Breast epithelium (tissue), 4 donors: Measurements from ENCODE around the gene GPR39. TPM values are rescaled to one million over a fixed set of nuclear protein-coding genes. Genes with fewer than 3 reads are reported as not detected.
"Not testable (repeated sequence)": the region's sequence is repeated elsewhere in the genome, so short reads cannot be mapped to it uniquely, and the experiment has no call there.

Experiments
- DNase-seq, 2 donors: peaks; one replicate each; pipeline ENCODE4 v3.0.0-alpha.2; 2019; ENCODE audit warnings: low spot score in 2 of 2
- H3K27ac ChIP-seq, 2 donors: fragments of 200-600 bp; sonication (generic) in 1 of 2; one replicate each; pipeline ENCODE4 v1.5.1; 2016 to 2019; ENCODE audit warnings: mild to moderate bottlenecking in 1 of 2
- H3K27me3 ChIP-seq, 2 donors: fragments of 200-600 bp; sonication (generic) in 1 of 2; one replicate each; pipeline versions ENCODE4 v1.5.1 to v1.6.0; 2017 to 2019; ENCODE audit warnings: control low read depth in 1 of 2, mild to moderate bottlenecking in 1 of 2
- H3K36me3 ChIP-seq: fragments of 200-600 bp; one replicate; pipeline ENCODE4 v1.5.1; 2019
- H3K4me1 ChIP-seq, 2 donors: fragments of 200-600 bp; sonication (generic); one replicate each; pipeline ENCODE4 v1.5.1; 2016 to 2019; ENCODE audit warnings: control low read depth in 1 of 2
- H3K4me3 ChIP-seq, 3 donors: fragments of 200-600 bp; sonication (generic); 1 replicate in 2 of 3; 2 replicates in 1 of 3; pipeline ENCODE4 v1.5.1; 2016 to 2019; ENCODE audit warnings: mild to moderate bottlenecking in 3 of 3, moderate library complexity in 2 of 3
- H3K9me3 ChIP-seq, 2 donors: fragments of 200-600 bp; sonication (generic) in 1 of 2; one replicate each; pipeline ENCODE4 v1.5.1; 2016 to 2019; ENCODE audit warnings: control low read depth in 1 of 2
- CTCF ChIP-seq, 3 donors: fragments of 450-650 bp; IDR thresholded peaks; one replicate each; pipeline ENCODE4 v1.5.1; 2016 to 2017; ENCODE audit warnings: antibody characterized with exemption in 3 of 3, mild to moderate bottlenecking in 3 of 3, moderate library complexity in 3 of 3
- POLR2A ChIP-seq: fragments of 450-650 bp; IDR thresholded peaks from one replicate; pipeline ENCODE4 v1.6.1; 2016; ENCODE audit warnings: antibody characterized with exemption, mild to moderate bottlenecking, moderate library complexity
- POLR2AphosphoS5 ChIP-seq, 3 donors: sonication (generic); formaldehyde crosslinking; IDR thresholded peaks; one replicate each; pipeline ENCODE4 v1.6.1; 2017; ENCODE audit warnings: antibody characterized with exemption in 3 of 3
- intact Hi-C: fragments of 100-400 bp; cut with DNase I; formaldehyde crosslinking; loops from one replicate; pipeline ENCODE4 v1.15.1; 2023; ENCODE audit warnings: low total_unique reads
- total RNA-seq, 3 donors: library from RNA; depleted of rRNA; stranded (reverse); fragments of >200 nt; gene quantifications; one replicate each; pipeline ENCODE4 v1.1.0, GENCODE V29; 2016

Gene GPR39
- total RNA-seq, 3 donors from 2014 or later, result 0.16 to 10.4 (median 8.2) TPM

GRCh38 chr2:132515010-132515409 lies 98.4 kb downstream of the GPR39 start:
- Histone ChIP-seq H3K27ac (no peak overlapping the region), H3K4me1 (no peaks in the 10 kb centered on the region), H3K9me3 (no peaks in the 10 kb centered on the region), H3K36me3 (no peaks in the 10 kb centered on the region), H3K27me3 (no peaks in the 10 kb centered on the region), H3K4me3 (no peak overlapping the region)
- no peak for DNase-seq
- intact Hi-C loops, result no loop called here
- TF ChIP-seq POLR2A, result no peak
- no peak for TF ChIP-seq POLR2AphosphoS5 (IDR thresholded peaks at IDR 0.05)

GRCh38 chr2:132517386-132517785 lies 100.8 kb downstream of the GPR39 start:
- Histone ChIP-seq H3K9me3 (no peaks in the 10 kb centered on the region), H3K4me1 (no peaks in the 10 kb centered on the region), H3K27me3 (no peaks in the 10 kb centered on the region), H3K27ac (no peak overlapping the region), H3K4me3 (no peak overlapping the region), H3K36me3 (no peaks in the 10 kb centered on the region)
- no peak for TF ChIP-seq CTCF (IDR thresholded peaks at IDR 0.05)
- no peak for TF ChIP-seq POLR2A
- TF ChIP-seq POLR2AphosphoS5 (IDR thresholded peaks at IDR 0.05), result no peak
- DNase-seq, result no peak
- intact Hi-C loops, result no loop called here

GRCh38 chr2:132518302-132518701 lies 101.7 kb downstream of the GPR39 start:
- Histone ChIP-seq H3K36me3 (no peaks in the 10 kb centered on the region), H3K4me1 (no peaks in the 10 kb centered on the region), H3K27ac (no peak overlapping the region), H3K27me3 (no peaks in the 10 kb centered on the region), H3K4me3 (no peak overlapping the region), H3K9me3 (no peaks in the 10 kb centered on the region)
- DNase-seq, result no peak
- intact Hi-C loops, result no loop called here
- no peak for TF ChIP-seq POLR2A
- TF ChIP-seq CTCF (IDR thresholded peaks at IDR 0.05), result no peak
- TF ChIP-seq POLR2AphosphoS5 (IDR thresholded peaks at IDR 0.05), result no peak

GRCh38 chr2:132519566-132519965 lies 103.0 kb downstream of the GPR39 start:
- intact Hi-C loops, result no loop called here
- no peak for DNase-seq

GRCh38 chr2:132521341-132521740 lies 104.7 kb downstream of the GPR39 start:
- Histone ChIP-seq H3K9me3 (no peaks in the 10 kb centered on the region), H3K4me3 (no peak overlapping the region), H3K27ac (no peak overlapping the region), H3K27me3 (no peaks in the 10 kb centered on the region), H3K4me1 (no peaks in the 10 kb centered on the region), H3K36me3 (no peaks in the 10 kb centered on the region)
- intact Hi-C loops, result no loop called here
- no peak for DNase-seq
- TF ChIP-seq POLR2A (no peak), POLR2AphosphoS5 (IDR thresholded peaks at IDR 0.05) (no peak), CTCF (IDR thresholded peaks at IDR 0.05) (no peak)

More at GRCh38 chr2:132519566-132519965, 103.0 kb downstream of the GPR39 start:
- Histone ChIP-seq H3K36me3 (no peaks in the 10 kb centered on the region), H3K27me3 (no peaks in the 10 kb centered on the region), H3K4me3 (no peak overlapping the region), H3K9me3 (no peaks in the 10 kb centered on the region), H3K27ac (no peak overlapping the region), H3K4me1 (no peaks in the 10 kb centered on the region)
- TF ChIP-seq POLR2AphosphoS5 (IDR thresholded peaks at IDR 0.05) (no peak), POLR2A (no peak), CTCF (IDR thresholded peaks at IDR 0.05) (no peak)

- Histone ChIP-seq H3K27ac (no peak overlapping the region), H3K36me3 (no peaks in the 10 kb centered on the region), H3K4me1 (no peaks in the 10 kb centered on the region), H3K9me3 (no peaks in the 10 kb centered on the region), H3K4me3 (no peak overlapping the region), H3K27me3 (no peaks in the 10 kb centered on the region)
- DNase-seq, result no peak
- intact Hi-C loops, result no loop called here
- TF ChIP-seq POLR2AphosphoS5 (IDR thresholded peaks at IDR 0.05), result no peak
- no peak for TF ChIP-seq POLR2A
These were observed 106.3 kb downstream of the GPR39 start for GRCh38 chr2:132522901-132523300.

GRCh38 chr2:132537061-132537460 lies 120.5 kb downstream of the GPR39 start:
- DNase-seq, H3K27me3 ChIP-seq, H3K4me1 ChIP-seq, intact Hi-C loops, H3K27ac ChIP-seq, H3K9me3 ChIP-seq, H3K36me3 ChIP-seq, H3K4me3 ChIP-seq: not testable (repeated sequence)
